GM18868 (cell line): ENCODE results near the gene OR10A6.

ENCODE experiments used
- ATAC-seq: cut with Tn5 transposase; IDR thresholded peaks from one replicate; pipeline ENCODE4 v1.9.1; 2021; ENCODE audit warnings: mild to moderate bottlenecking, moderate library complexity; ENCODE audit not compliant: unreplicated experiment

Gene OR10A6

DNA sequence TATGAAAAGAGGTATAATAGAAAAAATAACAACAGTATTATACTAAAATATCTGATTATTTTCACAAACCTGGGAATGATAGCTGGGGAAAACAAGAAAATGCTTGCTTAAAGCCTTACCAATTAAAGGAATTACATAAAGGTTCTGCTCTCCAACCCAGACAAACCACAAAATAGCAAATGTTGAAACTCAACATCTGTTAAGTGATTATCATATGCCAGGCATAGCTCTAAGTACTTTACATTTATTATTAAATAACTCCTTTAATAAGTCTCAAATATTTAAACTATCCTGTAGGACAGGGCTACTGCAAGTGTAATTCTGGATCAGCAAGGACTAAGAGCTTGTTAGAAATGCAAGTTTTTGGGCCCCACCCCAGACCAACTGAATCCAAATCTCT lies 20.1 kb downstream of the OR10A6 start:
- no peak for ATAC-seq

DNA sequence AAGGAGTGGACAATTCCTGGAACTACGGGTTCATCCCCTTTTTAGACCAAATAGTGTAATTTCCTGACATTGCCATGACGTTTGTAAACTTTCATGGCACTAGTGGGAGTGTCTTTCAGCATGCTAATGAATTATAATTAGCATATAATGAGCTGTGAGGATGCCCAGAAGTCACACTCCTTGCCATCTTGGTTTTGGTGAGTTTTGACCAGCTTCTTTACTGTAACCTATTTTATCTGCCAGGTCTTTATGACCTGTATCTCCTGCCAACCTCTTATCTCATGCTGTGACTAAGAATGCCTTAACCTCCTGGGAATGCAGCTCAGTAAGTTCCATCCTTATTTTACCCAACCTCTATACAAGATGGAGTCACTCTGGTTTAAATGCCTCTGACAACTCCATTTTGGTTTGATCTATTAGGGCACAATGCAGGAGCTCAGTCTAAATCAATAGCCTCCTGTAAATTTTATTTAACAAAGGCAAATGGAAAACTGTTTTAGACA lies 20.7 kb downstream of the OR10A6 start:
- no peak for ATAC-seq

DNA sequence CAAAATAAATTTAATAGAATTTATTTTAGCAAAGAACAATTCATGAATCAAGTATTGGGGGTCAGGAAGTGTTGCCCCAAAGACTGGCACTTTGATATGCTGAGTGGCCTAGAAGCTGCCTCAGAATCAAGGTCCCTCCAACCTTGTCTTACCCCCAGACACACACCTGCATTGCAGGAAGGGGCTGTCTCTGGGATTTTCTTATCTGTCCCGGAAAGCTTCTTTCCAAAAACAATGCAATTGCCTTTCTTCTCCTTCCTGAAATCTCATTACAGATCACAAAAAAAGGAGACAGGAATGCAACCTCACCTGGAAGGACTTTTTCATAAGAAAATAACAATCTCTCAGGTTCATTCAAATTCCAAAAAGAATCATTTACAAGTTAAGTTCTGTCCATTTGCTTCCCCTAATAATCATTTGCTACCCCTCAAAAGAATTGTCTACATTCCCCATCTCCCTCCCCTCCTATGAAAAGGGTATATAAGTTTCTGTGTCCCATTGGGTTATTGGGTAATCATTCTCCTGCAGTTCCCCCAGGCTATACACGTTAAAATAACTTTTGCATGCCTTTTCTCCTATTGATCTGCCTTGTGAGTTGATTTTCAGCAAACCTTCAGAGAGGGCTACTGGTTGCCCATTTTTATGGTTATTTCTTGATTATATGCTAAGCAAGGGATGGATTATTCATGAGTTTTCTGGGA lies 21.3 kb downstream of the OR10A6 start:
- no peak for ATAC-seq

DNA sequence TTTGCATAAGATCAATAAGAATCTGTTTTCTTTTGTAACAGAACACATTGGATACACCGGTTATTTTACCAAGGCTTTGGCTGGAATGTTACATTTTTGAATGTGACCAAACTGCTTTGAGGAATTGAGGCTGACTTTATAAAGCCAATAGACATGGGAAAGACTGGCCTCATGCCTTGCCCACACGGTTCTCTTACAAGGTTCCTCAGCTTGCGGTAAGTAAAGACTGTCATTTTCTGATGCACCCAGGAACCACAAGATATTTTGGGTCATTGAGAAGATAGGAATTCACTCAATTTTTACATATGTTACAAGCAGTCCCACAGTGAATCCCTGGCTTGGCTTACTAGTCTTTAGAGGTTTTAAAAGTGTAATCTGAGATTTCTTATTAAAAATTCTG lies 23.9 kb downstream of the OR10A6 start:
- no peak for ATAC-seq

DNA sequence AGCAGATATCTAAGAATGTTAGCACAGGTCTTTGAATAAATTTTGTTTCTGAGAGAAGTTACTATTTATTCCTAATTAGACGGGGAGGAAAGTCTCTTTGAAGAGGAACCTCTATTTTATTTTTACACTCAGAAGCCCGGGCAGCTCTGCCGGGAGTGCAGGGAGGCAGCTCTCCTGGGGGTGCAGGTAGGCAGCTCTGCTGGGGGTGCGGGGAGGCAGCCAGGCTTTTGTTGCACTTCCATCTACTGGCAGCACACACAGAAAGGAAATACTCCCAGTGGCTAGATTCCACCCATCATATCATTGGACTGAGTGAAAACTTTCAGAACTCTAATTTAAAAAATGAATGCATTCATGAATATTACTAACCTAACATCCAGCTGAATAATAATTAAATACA lies 24.6 kb downstream of the OR10A6 start:
- no peak for ATAC-seq

DNA sequence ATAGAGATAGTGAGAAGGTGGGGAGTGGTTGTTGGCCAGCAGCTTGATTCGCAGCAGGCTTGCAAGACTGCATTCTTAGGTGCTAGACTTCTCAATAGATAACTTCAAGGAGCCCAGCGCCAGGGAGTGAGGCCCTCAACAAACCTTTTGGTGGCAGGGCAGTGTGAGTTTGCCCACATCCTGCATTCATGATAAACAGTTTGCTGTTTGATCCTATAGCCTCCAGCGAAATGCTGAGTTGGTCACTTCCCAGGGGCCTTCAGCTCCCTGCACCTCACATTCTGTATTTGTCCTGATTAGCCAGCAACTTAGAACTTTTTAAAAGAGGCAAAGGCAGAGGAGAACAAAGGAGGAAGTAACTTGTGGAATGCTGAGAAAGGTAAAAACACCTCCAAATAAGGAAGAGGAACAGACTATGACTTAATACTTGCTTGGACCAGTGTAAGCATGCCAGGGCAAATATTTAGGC lies 25.1 kb downstream of the OR10A6 start:
- ATAC-seq, result no peak

DNA sequence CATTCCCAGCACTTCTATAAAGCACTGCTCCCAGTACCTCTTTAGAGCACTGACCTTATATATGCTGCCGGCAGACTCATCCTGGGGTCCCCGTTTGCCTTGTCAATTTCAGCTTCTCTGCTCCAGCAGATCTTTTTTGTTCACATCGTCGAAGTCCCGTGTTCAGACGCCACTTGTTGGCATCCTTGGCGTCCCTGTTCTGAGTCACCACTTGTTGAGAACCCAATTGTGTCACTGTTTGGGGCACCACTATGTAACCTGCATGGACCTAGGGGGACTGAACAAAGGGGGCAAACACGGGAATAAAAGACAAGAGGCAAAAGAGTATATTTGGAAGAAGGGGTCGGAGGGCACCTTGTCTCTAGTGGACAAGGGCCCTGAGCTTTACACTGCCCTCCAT lies 25.5 kb downstream of the OR10A6 start:
- no peak for ATAC-seq

DNA sequence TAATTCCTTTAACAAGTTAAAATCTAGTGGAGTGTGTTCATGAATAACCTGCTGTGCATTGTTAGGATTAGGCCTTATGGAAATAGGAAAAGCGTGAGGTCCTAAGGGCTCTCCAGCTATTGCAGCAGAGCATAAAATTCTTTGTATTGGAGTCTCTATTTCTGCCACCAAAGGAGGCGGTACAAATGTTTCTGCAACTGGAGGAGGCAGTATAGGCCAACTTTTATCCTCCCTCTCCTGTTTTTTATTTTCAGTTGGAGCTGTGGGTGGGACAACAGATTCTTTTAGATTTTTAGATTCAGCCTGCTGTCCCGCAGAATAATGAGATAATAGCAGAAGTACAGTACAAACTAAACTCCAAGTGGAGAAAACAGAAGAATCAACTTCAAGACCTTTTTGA lies 26.2 kb downstream of the OR10A6 start:
- ATAC-seq, result no peak

DNA sequence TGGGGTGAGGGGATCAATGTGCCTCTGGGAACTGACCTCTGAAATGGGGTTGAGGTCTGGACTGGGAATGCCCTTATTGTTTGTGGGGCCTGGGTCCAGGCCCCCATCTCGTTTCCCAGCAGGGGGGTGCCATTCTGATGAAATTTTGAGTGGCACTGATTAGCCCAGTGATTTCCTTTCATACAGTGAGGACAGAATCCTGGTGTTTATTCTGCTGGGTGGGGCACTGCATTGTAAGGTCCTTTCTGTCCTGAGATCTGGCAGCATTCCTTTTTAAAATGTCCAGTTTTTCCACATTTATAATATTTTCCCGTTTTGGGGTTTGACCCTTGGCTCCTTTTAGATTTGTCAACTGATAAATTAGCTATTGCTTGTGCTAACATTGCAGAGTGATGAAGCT lies 27.1 kb downstream of the OR10A6 start:
- no peak for ATAC-seq

DNA sequence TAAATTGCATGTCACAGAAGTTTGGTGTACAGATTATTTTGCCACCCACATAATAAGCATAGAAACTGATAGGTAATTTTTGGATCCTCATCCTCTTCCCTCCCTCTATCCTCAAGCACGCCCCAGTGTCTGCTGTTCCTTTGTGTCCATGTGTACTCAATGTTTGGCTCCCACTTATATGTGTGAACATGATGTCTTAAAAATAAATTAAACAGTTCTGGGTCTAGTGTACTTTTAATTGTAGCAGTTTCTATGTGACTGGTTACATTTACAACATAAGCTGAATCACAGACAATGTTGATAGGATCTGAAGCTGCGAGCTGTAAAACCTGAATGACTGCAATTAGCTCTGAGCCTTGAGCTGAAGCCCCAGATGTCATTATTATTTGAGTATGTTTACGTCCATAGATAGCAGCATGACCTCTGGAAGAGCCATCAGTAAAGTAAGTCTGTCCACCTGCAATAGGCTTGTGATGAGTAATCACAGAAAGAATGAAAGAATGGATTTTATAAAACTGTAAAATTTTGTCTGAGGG lies 29.7 kb downstream of the OR10A6 start:
- no peak for ATAC-seq

DNA sequence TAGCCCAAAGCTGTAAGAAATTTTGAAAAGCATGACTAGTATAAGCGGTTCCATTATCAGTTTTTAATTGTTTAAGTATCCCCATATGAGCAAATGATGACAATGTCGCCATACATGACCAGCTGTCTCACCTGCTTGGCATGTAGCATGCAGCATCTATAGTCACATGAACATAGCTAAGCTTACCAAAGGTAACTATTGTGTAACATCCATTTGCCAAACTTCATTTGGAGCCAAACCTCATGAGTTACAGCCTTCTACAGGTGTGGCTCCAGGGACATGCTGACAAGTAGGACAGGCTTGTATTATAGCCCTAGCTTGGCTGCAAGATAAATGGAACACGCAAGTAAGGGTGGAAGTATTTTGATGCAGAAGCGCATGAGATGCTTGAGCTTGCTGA lies 30.4 kb downstream of the OR10A6 start:
- ATAC-seq, result no peak

DNA sequence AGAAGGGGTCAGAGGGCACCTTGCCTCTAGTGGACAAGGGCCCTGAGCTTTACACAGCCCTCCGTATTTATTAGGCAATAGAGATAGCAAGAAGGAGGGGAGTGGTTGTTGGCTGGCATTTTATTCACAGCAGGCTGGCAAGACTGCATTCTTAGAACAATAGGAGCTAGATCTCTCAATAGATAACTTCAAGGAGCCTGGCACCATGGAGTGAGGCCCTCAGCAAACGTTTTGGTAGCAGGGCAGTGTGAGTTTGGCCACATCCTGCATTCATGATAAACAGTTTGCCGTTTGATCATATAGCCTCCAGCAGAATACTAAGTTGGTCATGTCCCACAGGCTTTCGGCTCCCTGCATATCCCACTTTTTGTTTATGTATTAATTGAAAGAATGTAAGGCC lies 31.6 kb downstream of the OR10A6 start:
- ATAC-seq, result no peak

DNA sequence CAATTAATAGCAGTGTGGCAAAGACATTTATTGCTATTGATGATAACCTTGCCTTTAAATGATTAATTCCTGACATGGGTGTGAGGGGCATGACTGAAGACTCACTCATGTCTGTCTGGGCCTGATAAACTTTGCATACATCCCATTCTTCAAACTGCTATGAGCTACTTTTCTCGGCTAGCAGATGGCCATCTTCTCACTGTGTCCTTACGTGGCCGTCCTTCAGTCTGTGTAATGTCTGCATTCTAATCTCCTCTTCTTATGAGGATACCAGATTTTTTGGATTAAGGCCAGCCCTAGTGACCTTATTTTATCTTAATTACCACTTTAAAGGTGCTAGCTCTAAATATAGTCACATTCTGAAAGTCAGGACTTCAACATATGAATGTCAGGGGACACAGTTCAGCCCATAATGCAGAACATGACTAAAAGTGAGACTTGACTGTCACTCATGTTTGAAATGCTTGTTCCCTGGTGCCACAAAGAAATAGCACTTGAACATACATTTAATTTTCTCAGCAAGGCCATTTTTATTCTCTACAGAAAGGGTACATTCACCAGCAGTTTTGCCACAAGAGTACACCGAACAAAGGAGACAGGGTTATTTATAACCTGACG lies 32.3 kb downstream of the OR10A6 start:
- ATAC-seq, result no peak

DNA sequence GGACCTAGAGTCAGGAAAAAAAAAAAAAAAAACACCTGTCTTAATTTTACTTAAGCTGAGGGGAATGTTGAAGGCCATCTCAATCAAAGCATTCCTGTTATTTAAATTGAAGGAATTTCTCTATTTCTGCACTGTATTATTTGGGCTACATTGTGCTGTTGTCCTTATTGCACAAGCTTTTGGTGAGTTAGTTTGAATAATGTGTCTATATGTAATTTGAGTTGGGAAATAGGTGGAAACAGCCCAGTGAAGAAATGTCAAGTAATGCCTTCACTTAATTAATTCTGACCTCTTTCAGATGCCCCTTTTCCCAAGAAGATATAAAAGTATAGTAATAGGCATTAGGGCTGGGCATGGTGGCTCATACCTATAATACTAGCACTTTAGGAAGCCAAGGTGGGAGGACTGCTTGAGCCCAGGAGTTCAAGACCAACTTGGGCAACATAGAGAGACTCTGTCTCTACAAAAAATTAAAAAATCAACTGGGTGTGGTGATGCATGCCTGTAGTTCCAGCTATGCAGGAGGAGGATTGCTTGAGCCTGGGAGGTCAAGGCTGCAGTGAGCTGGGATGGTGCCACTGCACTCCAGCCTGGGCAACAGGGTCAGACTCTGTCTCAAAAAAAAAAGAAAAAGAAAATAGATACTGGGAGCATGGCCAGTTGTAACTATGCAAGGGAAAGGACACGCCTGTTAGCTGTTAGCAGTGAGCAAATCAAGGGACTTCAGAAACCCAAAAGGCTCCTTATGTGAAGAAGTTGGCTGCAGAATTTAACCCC lies 34.9 kb downstream of the OR10A6 start:
- no peak for ATAC-seq

DNA sequence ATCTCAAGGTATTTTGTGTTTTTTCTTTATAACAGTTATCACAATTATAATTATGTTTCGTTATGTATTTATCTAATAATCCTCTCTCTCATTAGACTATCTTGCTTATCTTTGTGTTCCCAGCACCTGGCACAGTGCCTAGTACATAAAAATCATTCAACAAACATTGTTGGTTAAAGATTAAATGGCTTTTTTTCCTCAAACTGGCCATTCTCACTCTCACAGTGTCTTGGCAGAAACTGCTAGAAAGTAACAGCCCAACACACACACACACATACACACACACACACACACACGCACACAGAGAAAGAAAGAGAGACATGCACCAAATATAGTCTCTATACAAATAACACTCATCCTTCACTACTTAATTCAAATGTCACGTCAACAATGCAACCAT lies 36.8 kb downstream of the OR10A6 start:
- no peak for ATAC-seq

DNA sequence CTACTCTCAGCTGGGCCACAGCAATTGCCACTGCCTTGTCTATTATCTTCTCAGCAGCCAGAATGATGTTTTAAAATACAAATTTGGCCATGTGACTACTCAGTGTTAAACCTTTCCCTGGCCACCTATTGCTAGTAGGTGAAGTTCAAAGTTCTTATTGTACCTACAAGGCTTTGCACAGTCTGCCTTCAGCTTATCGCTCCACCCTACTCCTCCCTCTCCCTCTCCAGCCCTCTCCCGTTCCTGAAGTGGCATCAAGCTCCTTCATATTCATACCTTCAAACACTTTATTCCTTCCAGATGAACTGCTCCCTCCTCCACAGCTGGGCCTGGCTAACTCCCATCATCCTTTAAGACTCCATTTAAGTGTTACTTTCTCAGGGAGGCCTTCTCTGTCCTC lies 37.3 kb downstream of the OR10A6 start:
- no peak for ATAC-seq

DNA sequence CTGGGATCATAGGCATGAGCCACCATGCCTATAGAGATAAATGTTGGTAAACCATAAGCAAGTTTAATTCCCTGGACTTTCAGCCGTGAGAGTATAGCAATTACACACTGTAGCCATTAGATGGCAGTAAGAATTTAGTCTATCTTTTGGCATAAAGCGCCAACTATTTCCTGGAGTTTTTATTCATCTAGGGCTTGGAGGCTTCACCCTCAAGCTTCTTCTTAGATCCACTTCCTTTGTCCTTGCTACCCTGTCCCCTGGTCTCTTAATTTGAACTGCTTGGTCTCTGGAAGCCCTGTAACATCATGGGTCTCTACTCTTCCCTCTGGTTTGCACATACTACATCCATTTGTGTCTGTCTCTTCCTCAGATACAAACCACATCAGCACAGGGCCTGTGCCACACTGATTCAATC lies 38.2 kb downstream of the OR10A6 start:
- peak; percentile 51 for ATAC-seq

DNA sequence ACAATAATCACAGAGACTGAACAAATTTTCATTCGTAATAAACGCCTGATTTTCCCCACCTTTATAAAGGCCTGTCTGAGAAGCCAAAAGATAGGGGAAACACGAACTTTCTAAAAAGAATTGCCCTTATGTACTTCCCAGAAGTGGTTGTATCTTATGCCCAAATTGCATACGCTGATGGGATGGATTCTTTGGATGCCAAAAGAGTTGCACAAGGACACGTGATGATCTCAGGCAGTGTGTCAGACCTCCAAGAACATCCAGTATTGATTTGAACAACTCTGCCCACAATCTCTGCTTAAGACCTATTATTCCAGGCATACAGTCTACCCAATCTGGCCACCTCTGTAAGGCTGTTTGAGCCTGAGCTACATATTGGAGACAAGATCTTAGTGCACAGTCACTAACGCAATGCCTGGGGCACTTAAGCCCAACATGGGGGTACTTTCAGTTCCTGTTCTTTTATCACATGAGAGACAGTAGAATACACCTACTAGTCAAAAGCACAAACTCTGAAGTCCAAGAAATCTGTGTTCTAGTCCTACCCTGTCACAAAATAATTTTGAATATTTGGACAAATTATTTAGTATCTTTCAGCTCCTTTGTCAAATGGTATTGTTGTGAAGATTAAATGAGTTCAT lies 38.9 kb downstream of the OR10A6 start:
- ATAC-seq, result peak; percentile 77

DNA sequence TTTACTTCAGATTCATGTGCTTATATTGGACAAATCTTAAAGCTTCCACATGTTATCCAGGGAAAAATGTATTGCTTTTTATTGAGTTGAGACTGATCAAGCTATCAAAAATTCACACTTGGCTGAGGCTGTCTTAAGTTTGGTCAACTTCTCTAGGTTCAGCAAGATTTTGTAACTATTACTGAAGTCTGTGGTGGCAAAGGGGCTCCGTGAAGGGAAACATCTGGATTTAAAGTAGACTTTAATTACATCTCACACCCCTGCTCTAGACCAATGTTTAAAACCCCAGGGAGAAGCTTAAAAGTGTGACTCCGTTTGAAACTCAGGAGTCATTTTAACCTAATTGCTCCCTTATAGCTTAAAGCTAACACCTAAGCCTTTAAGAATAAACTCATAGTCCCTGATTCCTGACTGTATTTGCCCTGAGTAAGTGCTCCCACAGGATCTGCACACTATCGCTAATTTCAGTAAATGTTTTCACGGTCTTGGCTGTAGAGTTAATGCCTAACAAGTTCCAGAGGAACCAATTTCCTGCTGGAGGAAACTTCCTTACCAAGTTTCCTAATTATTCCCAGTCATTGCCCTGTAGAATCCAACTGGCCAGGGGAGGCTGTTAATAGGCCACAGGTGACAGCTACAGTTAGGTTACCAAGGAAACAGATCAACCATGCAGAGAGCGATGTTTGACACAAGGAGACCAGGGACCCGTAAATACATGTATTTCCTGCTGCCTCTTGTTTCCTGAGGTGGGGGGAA lies 40.5 kb downstream of the OR10A6 start:
- peak; percentile 27 for ATAC-seq

DNA sequence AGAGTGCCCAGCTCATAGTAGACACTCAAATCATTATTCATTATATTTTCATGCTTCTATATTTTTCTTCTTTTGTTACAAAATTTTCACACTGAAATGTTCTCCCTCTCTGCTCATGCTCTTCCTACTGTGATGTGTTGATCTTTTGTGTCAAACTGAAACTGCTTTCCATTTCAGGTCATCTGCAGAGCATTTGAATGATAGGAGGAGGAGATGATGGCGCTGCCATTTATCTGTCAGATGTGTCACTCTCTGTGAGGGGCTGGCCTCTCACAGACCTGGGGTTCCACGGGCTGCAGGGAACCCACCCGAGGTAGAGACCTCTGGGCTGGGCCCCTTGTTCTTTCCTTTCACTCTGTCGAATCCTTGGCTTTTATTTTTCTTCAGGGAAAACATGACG lies 41.1 kb downstream of the OR10A6 start:
- ATAC-seq, result peak; percentile 47
